Measurements from ENCODE around the gene BANF1. TPM values are rescaled to one million over a fixed set of nuclear protein-coding genes. Genes with fewer than 3 reads are reported as not detected.

Gene BANF1
- total RNA-seq, 1 experiment from 2014 or later: 300 TPM

DNA sequence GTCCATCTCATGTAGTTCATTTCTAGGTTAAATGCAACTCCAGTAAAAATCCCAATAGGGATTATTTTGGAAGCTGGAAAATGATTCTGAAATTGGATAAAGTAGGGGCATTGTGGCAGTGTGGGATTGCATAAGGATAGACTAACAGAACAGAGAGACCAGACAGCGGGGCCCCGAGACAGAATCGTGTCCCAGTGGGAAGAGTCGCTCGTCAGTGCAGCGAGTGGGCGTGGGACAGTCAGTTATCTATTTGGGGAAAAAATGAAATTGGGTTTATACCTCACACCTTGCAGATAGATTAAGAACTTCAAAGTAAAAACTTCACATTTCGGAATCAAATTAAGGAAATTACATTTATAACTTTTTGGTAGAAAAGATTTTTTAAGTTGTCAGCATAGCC is 30.2 kb upstream of the BANF1 start:
- Mint-ChIP-seq H3K27me3 (ENCODE audit: insufficient read depth, unreplicated experiment) (no peaks in the 10 kb centered on the region), H3K36me3 (ENCODE audit: insufficient read depth, unreplicated experiment) (peaks cover 67% of the 10 kb centered on the region), H3K4me3 (ENCODE audit: unreplicated experiment) (no peak overlapping the region), H3K9me3 (ENCODE audit: unreplicated experiment) (no peaks in the 10 kb centered on the region), H3K4me1 (ENCODE audit: low read depth, unreplicated experiment) (no peaks in the 10 kb centered on the region), H3K27ac (ENCODE audit: unreplicated experiment) (no peak overlapping the region)
- H3K4me3 ChIP-seq (ENCODE audit: low read depth, low read length): no peak overlapping the region
- H3K4me1 ChIP-seq: no peaks in the 10 kb centered on the region
- intact Hi-C loops (cut with micrococcal nuclease; ENCODE audit: unreplicated experiment): no loop called here
- ChIA-PET POLR2A (no interaction called here), CTCF (no interaction called here)
- TF ChIP-seq, protein P1, sequence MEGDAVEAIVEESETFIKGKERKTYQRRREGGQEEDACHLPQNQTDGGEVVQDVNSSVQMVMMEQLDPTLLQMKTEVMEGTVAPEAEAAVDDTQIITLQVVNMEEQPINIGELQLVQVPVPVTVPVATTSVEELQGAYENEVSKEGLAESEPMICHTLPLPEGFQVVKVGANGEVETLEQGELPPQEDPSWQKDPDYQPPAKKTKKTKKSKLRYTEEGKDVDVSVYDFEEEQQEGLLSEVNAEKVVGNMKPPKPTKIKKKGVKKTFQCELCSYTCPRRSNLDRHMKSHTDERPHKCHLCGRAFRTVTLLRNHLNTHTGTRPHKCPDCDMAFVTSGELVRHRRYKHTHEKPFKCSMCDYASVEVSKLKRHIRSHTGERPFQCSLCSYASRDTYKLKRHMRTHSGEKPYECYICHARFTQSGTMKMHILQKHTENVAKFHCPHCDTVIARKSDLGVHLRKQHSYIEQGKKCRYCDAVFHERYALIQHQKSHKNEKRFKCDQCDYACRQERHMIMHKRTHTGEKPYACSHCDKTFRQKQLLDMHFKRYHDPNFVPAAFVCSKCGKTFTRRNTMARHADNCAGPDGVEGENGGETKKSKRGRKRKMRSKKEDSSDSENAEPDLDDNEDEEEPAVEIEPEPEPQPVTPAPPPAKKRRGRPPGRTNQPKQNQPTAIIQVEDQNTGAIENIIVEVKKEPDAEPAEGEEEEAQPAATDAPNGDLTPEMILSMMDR (IDR thresholded peaks at IDR 0.05; ENCODE audit: insufficient read depth in 1 of 2, low read depth in 1 of 2, low read length in 1 of 2, severe bottlenecking in 1 of 2, unreplicated experiment in 1 of 2): no peak
- no peak for DNase-seq
- H3K36me3 ChIP-seq (ENCODE audit: control insufficient read depth, insufficient read depth, low read length): no peaks in the 10 kb centered on the region
- H3K27me3 ChIP-seq (replicated peaks; ENCODE audit: control insufficient read depth, insufficient read depth, low read length): no peaks in the 10 kb centered on the region
- no peaks in the 10 kb centered on the region for H3K9me3 ChIP-seq
- no TSS peak for BruUV-seq (replicated peaks)

DNA sequence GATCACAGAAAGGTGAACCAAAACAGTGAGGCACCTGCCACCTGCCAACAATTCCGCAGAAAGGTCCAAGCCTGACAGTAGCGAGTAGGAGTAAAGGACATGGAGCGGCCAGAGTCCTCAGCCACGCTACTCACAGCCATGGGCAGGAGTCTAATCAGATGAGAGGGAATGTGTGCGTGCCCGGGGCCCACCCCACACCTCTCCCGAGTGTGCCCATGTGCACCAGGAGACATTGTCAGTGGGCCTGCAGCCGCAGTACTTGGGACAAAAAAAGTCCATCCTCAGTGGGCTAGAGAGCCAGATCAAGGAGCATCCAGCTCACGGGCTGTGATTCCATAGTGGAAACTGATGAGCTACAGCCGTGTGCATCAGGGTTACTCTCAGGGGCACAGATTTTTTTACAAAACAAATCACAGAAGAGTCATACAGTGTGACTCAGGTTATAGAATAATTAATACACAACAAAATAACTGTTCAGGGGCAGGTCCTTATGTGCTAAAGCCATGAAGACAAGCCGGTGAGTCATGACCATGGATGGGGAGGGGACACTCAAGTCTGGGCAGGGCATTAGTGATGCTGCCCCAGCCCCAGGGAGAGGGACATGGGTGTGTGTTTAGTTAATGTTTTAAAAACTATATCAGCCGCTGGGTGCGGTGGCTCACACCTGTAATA is 28.7 kb upstream of the BANF1 start:
- Mint-ChIP-seq H3K27me3 (ENCODE audit: insufficient read depth, unreplicated experiment) (no peaks in the 10 kb centered on the region), H3K27ac (ENCODE audit: unreplicated experiment) (no peak overlapping the region), H3K4me1 (ENCODE audit: low read depth, unreplicated experiment) (no peaks in the 10 kb centered on the region), H3K9me3 (ENCODE audit: unreplicated experiment) (no peaks in the 10 kb centered on the region), H3K36me3 (ENCODE audit: insufficient read depth, unreplicated experiment) (peaks cover 77% of the 10 kb centered on the region), H3K4me3 (ENCODE audit: unreplicated experiment) (no peak overlapping the region)
- no peaks in the 10 kb centered on the region for H3K4me1 ChIP-seq
- TF ChIP-seq, protein P1 (IDR thresholded peaks at IDR 0.05; ENCODE audit: insufficient read depth in 1 of 2, low read depth in 1 of 2, low read length in 1 of 2, severe bottlenecking in 1 of 2, unreplicated experiment in 1 of 2): no peak
- H3K36me3 ChIP-seq (ENCODE audit: control insufficient read depth, insufficient read depth, low read length): no peaks in the 10 kb centered on the region
- H3K9me3 ChIP-seq: no peaks in the 10 kb centered on the region
- ChIA-PET POLR2A (no interaction called here), CTCF (interaction anchor here (0.7 to 1.2 kb wide), 2 partner anchors 67 to 85 kb away, joined by 3 to 5 read pairs; partner anchors contain the start of gene FIBP)
- intact Hi-C loops (cut with micrococcal nuclease; ENCODE audit: unreplicated experiment): no loop called here
- no TSS peak for BruUV-seq (replicated peaks)
- DNase-seq: no peak
- no peak overlapping the region for H3K4me3 ChIP-seq (ENCODE audit: low read depth, low read length)
- no peaks in the 10 kb centered on the region for H3K27me3 ChIP-seq (replicated peaks; ENCODE audit: control insufficient read depth, insufficient read depth, low read length)

DNA sequence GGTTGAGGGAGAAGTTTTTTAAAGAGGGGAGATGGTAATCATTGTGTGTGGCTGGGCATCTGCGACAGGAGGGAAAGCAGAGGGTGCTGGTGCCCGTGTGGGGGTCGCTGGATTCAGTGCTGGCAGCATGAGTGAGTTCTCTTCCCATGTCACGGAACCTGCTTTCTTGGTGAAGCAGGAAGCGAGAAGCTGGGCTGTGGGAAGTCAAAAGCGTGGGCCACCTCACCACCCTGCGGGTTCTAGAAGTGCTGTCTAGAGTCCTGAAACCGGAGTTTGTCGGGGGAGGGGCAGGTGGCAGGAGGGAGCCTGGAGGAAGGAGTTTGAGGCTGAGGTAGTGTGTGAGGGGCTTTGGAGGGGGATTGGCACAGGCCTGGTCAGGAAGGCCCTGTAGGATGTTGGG is 26.5 kb upstream of the BANF1 start:
- H3K27ac Mint-ChIP-seq (ENCODE audit: unreplicated experiment): peak overlapping the region; percentile 43
- Histone ChIP-seq H3K36me3 (ENCODE audit: control insufficient read depth, insufficient read depth, low read length) (no peaks in the 10 kb centered on the region), H3K4me1 (no peaks in the 10 kb centered on the region), H3K4me3 (ENCODE audit: low read depth, low read length) (no peak overlapping the region), H3K9me3 (no peaks in the 10 kb centered on the region), H3K27me3 (replicated peaks; ENCODE audit: control insufficient read depth, insufficient read depth, low read length) (no peaks in the 10 kb centered on the region)
- ChIA-PET CTCF (no interaction called here), POLR2A (no interaction called here)
- TF ChIP-seq, protein P1 (IDR thresholded peaks at IDR 0.05; ENCODE audit: insufficient read depth in 1 of 2, low read depth in 1 of 2, low read length in 1 of 2, severe bottlenecking in 1 of 2, unreplicated experiment in 1 of 2): no peak
- BruUV-seq (replicated peaks): no TSS peak
- DNase-seq: no peak
- intact Hi-C loops (cut with micrococcal nuclease; ENCODE audit: unreplicated experiment): no loop called here
- H3K9me3 Mint-ChIP-seq (ENCODE audit: unreplicated experiment): no peaks in the 10 kb centered on the region
- H3K4me3 Mint-ChIP-seq (ENCODE audit: unreplicated experiment): no peak overlapping the region
- H3K36me3 Mint-ChIP-seq (ENCODE audit: insufficient read depth, unreplicated experiment): peaks cover 76% of the 10 kb centered on the region
- no peaks in the 10 kb centered on the region for H3K27me3 Mint-ChIP-seq (ENCODE audit: insufficient read depth, unreplicated experiment)
- H3K4me1 Mint-ChIP-seq (ENCODE audit: low read depth, unreplicated experiment): no peaks in the 10 kb centered on the region
